DND-41 (cell line): Measurements from ENCODE around the gene CWF19L1.
A peak's percentile ranks its signal among the peaks of the same experiment; 100 is the strongest.
"Not testable (repeated sequence)": the region's sequence is repeated elsewhere in the genome, so short reads cannot be mapped to it uniquely, and the experiment has no call there.

Experiments used
- ATAC-seq: fragments of 200-7000 bp; cut with Tn5 transposase; 3 replicates; pipeline ENCODE4 v1.9.1; 2021; ENCODE audit warnings: low read depth; ENCODE audit not compliant: insufficient read depth
- DNase-seq: peaks from one replicate; pipeline ENCODE4 v3.0.0-alpha.2; 2020
- H2AFZ ChIP-seq: 2 replicates; pipeline ENCODE4 v1.6.0; 2012; ENCODE audit warnings: low read depth, low read length
- H3K27ac ChIP-seq: 2 replicates; pipeline ENCODE4 v1.5.1; 2012; ENCODE audit warnings: low read length, inconsistent platforms
- H3K27me3 ChIP-seq: fragments of 200-600 bp; sonication (generic); 2 replicates; pipeline ENCODE4 v1.6.0; 2012; ENCODE audit warnings: low read length, mild to moderate bottlenecking, inconsistent platforms; ENCODE audit not compliant: insufficient read depth, poor library complexity
- H3K36me3 ChIP-seq: 2 replicates; pipeline ENCODE4 v1.5.1; 2012; ENCODE audit warnings: low read length, inconsistent platforms; ENCODE audit not compliant: insufficient read depth
- H3K4me1 ChIP-seq: 2 replicates; pipeline ENCODE4 v1.5.1; 2012; ENCODE audit warnings: mild to moderate bottlenecking, low read length; ENCODE audit not compliant: insufficient read depth
- H3K4me2 ChIP-seq: 2 replicates; pipeline ENCODE4 v1.6.0; 2012; ENCODE audit warnings: mild to moderate bottlenecking, moderate library complexity, low read length, inconsistent platforms; ENCODE audit not compliant: insufficient read depth
- H3K4me3 ChIP-seq, 2 experiments: fragments of 200-600 bp in 1 of 2; shearing (Covaris generic) in 1 of 2; 2 replicates each; pipeline ENCODE4 v1.5.1; 2012 to 2016; ENCODE audit warnings: inconsistent platforms in 2 of 2, low read length in 2 of 2, mild to moderate bottlenecking in 2 of 2, low read depth in 1 of 2, moderate library complexity in 1 of 2
- H3K79me2 ChIP-seq: 2 replicates; pipeline ENCODE4 v1.6.0; 2012; ENCODE audit warnings: low read length, inconsistent platforms; ENCODE audit not compliant: insufficient read depth
- H3K9ac ChIP-seq: 2 replicates; pipeline ENCODE4 v1.6.0; 2012; ENCODE audit warnings: low read depth, mild to moderate bottlenecking, inconsistent platforms, low read length, moderate library complexity
- H3K9me3 ChIP-seq: 2 replicates; pipeline ENCODE4 v1.5.1; 2012; ENCODE audit warnings: low read length, moderate library complexity, mild to moderate bottlenecking, inconsistent platforms; ENCODE audit not compliant: insufficient read depth, severe bottlenecking
- H4K20me1 ChIP-seq: 2 replicates; pipeline ENCODE4 v1.6.0; 2012; ENCODE audit warnings: low read length; ENCODE audit not compliant: insufficient read depth
- EZH2 ChIP-seq: IDR thresholded peaks from 3 replicates; pipeline ENCODE4 v1.6.1; 2012; ENCODE audit warnings: borderline replicate concordance, low read depth, mild to moderate bottlenecking, moderate library complexity, low read length, inconsistent platforms; ENCODE audit not compliant: severe bottlenecking
- TF ChIP-seq, protein P1 (sequence below): IDR thresholded peaks from 2 replicates; pipeline ENCODE4 v1.5.1; 2012; ENCODE audit warnings: borderline replicate concordance, low read length, moderate library complexity, mild to moderate bottlenecking; ENCODE audit not compliant: poor library complexity, severe bottlenecking; ENCODE audit errors: extremely low read depth

Gene CWF19L1

GRCh38 chr10:100303724-100304319 lies 36.4 kb upstream of the CWF19L1 start:
- TF ChIP-seq, protein P1, sequence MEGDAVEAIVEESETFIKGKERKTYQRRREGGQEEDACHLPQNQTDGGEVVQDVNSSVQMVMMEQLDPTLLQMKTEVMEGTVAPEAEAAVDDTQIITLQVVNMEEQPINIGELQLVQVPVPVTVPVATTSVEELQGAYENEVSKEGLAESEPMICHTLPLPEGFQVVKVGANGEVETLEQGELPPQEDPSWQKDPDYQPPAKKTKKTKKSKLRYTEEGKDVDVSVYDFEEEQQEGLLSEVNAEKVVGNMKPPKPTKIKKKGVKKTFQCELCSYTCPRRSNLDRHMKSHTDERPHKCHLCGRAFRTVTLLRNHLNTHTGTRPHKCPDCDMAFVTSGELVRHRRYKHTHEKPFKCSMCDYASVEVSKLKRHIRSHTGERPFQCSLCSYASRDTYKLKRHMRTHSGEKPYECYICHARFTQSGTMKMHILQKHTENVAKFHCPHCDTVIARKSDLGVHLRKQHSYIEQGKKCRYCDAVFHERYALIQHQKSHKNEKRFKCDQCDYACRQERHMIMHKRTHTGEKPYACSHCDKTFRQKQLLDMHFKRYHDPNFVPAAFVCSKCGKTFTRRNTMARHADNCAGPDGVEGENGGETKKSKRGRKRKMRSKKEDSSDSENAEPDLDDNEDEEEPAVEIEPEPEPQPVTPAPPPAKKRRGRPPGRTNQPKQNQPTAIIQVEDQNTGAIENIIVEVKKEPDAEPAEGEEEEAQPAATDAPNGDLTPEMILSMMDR = peak; percentile 52
- no peak for TF ChIP-seq EZH2
- no peak for DNase-seq

GRCh38 chr10:100301123-100301522 lies 33.7 kb upstream of the CWF19L1 start:
- not testable (repeated sequence) for H3K4me3 ChIP-seq, ATAC-seq

More at GRCh38 chr10:100303724-100304319, 36.4 kb upstream of the CWF19L1 start:
- Histone ChIP-seq H3K4me1 (no peaks in the 10 kb centered on the region), H3K79me2 (no peaks in the 10 kb centered on the region), H3K27me3 (peaks cover 10% of the 10 kb centered on the region), H3K36me3 (no peaks in the 10 kb centered on the region), H3K27ac (no peak overlapping the region), H3K4me3 (no peak overlapping the region), H4K20me1 (no peaks in the 10 kb centered on the region), H3K9me3 (no peaks in the 10 kb centered on the region), H2AFZ (no peak overlapping the region), H3K9ac (no peak overlapping the region), H3K4me2 (no peak overlapping the region)
- no peak for ATAC-seq

DNA sequence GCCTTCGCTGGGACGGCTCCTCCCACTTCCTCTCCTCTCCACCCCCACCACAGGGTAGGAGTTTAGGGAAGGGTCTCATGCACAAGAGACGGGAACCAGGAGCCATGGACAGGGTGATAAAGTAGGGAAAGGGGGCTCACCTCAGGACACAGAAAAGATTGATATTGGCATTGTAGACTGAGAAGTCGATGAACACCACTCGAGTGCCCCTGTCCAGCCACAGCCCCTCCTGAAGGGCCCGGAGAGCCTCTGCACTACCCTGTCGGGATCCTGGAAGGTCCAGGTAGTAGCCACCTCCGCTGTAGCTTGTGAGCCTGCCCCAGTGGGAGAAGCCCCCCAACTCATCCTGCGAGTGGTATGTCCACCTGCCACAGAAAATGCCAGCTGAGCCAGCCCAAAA lies 29.8 kb upstream of the CWF19L1 start:
- DNase-seq (no peak), ATAC-seq (no peak)
- Histone ChIP-seq H3K27me3 (peaks cover 4% of the 10 kb centered on the region), H3K4me3 (no peak overlapping the region), H2AFZ (no peak overlapping the region), H3K9ac (no peak overlapping the region), H3K79me2 (no peaks in the 10 kb centered on the region), H3K4me1 (no peaks in the 10 kb centered on the region), H3K4me2 (no peak overlapping the region), H3K36me3 (no peaks in the 10 kb centered on the region), H4K20me1 (no peaks in the 10 kb centered on the region), H3K9me3 (no peaks in the 10 kb centered on the region), H3K27ac (no peak overlapping the region)
- TF ChIP-seq, protein P1 = no peak
- TF ChIP-seq EZH2 = no peak

More at GRCh38 chr10:100301123-100301522, 33.7 kb upstream of the CWF19L1 start:
- H3K36me3 ChIP-seq, H3K27ac ChIP-seq, H3K79me2 ChIP-seq, H2AFZ ChIP-seq, H3K27me3 ChIP-seq, H4K20me1 ChIP-seq, H3K4me1 ChIP-seq, DNase-seq, H3K9me3 ChIP-seq, H3K9ac ChIP-seq, H3K4me2 ChIP-seq: not testable (repeated sequence)

DNA sequence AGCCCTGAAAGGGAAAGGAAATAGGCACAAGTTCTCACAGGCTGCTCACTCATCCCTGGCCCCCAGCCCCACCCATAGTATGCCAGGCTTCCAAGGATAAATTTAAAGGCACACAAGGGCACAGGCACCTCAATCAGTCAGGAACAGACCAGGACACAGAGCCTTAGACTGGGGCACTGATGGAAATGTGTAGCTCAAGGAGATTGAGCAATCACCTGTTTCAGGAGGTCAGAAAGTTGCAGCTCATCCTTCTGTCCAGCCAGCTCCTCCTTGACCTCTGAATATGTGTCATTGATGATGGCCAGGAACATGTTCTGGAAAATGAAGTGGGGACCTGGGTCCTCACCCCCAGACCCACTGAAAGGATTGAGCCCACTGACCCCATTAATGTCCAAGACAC lies 25.6 kb upstream of the CWF19L1 start:
- Histone ChIP-seq H3K4me2 (no peak overlapping the region), H3K79me2 (no peaks in the 10 kb centered on the region)

GRCh38 chr10:100292300-100292699 lies 24.9 kb upstream of the CWF19L1 start:
- not testable (repeated sequence) for H3K27me3 ChIP-seq, H3K36me3 ChIP-seq, H3K79me2 ChIP-seq, DNase-seq, H3K4me3 ChIP-seq, ATAC-seq, H3K9me3 ChIP-seq, H3K4me1 ChIP-seq, H4K20me1 ChIP-seq, H2AFZ ChIP-seq, H3K4me2 ChIP-seq, H3K27ac ChIP-seq, H3K9ac ChIP-seq

More for the DNA sequence above, 25.6 kb upstream of the CWF19L1 start:
- no peaks in the 10 kb centered on the region for H4K20me1 ChIP-seq
- no peak overlapping the region for H3K27ac ChIP-seq
- TF ChIP-seq EZH2 = no peak
- DNase-seq = no peak
- H3K9ac ChIP-seq = no peak overlapping the region
- no peak overlapping the region for H2AFZ ChIP-seq
- no peak for ATAC-seq
- no peak overlapping the region for H3K4me3 ChIP-seq
- no peaks in the 10 kb centered on the region for H3K9me3 ChIP-seq
- no peaks in the 10 kb centered on the region for H3K4me1 ChIP-seq
- no peaks in the 10 kb centered on the region for H3K36me3 ChIP-seq
- peaks cover 4% of the 10 kb centered on the region for H3K27me3 ChIP-seq
